Left lung (tissue), 10 donors: ENCODE results near the gene HMGN4. TPM values are rescaled to one million over a fixed set of nuclear protein-coding genes. Genes with fewer than 3 reads are reported as not detected.

Experiments used
- ATAC-seq: fragments of 200-7000 bp; cut with Tn5 transposase; one replicate; pipeline ENCODE4 v1.9.1; 2020; ENCODE audit warnings: moderate library complexity
- DNase-seq, 4 donors: peaks; one replicate each; pipeline ENCODE4 v3.0.0-alpha.2; 2013 to 2020
- H3K27ac ChIP-seq, 2 donors: fragments of 200-600 bp; sonication (generic) in 1 of 2; one replicate each; pipeline versions ENCODE4 v1.5.0 to v1.8.0; 2020 to 2021
- H3K27me3 ChIP-seq, 2 donors: fragments of 200-600 bp; sonication (generic) in 1 of 2; one replicate each; pipeline versions ENCODE4 v1.5.0 to v1.8.0; 2020 to 2021
- H3K36me3 ChIP-seq, 2 donors: fragments of 200-600 bp; sonication (generic) in 1 of 2; one replicate each; pipeline versions ENCODE4 v1.5.0 to v1.8.0; 2020 to 2021
- H3K4me1 ChIP-seq, 2 donors: fragments of 200-600 bp; one replicate each; pipeline ENCODE4 v1.8.0; 2021
- H3K4me3 ChIP-seq, 2 donors: fragments of 200-600 bp; sonication (generic) in 1 of 2; one replicate each; pipeline versions ENCODE4 v1.5.0 to v1.8.0; 2020 to 2021; ENCODE audit warnings: mild to moderate bottlenecking in 1 of 2
- H3K9me3 ChIP-seq, 2 donors: fragments of 200-600 bp; sonication (generic) in 1 of 2; one replicate each; pipeline versions ENCODE4 v1.5.0 to v1.8.0; 2020 to 2021
- intact Hi-C, 2 donors: fragments of 100-400 bp; cut with DNase I; formaldehyde crosslinking; loops; one replicate each; pipeline versions ENCODE4 v1.11.2 to v1.14.2; 2022
- polyA plus RNA-seq, 6 donors: library from polyadenylated mRNA; unstranded; fragments of 120-200 nt; gene quantifications; one replicate each; pipeline ENCODE4 v1.2.1, GENCODE V29; 2013; ENCODE audit not compliant: insufficient read length in 6 of 6
- total RNA-seq, 2 donors: library from RNA; stranded (reverse); fragmentation: NEBNext Ultra II Directional; extraction: Animal tissue kit (Norgen Biotek cat#: 25700); gene quantifications; one replicate each; pipeline ENCODE4 v1.2.1, GENCODE V29; 2021
- TF ChIP-seq, protein P1 (sequence below), 2 donors: fragments of 200-600 bp; sonication (generic) in 1 of 2; IDR thresholded peaks; one replicate each; pipeline versions ENCODE4 v1.5.0 to v1.8.0; 2021; ENCODE audit warnings: antibody characterized with exemption in 2 of 2
- donor health status: DM: no; HTN: yes; CAD: no.
- donor health status: DM: no; HTN: no; CAD: no.

The HMGN4 gene
- total and polyA plus RNA-seq, 8 donors: 41.2 to 83.1 (median 76.2) TPM

DNA sequence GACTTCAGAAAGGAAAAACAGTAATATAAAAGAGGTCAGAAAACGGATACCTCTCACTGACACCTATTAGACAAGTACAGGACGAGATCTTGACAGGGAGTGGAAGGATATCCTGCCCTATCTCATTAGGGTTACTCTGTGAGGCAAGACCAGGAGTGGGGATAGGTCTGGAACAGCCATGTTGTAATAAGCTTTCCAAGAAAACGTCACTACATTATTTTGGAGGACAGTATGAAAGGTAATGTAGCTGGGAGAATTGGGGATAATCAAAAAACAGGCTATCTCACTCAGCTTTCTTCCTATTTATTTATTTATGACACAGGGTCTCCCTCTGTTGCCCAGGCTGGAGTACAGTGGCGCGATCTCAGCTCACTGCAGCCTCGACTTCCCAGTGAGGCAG is 25.3 kb downstream of the HMGN4 start:
- Histone ChIP-seq H3K4me1 (peaks cover 0 to 5% of the 10 kb centered on the region in 2 donors), H3K27ac (no peak overlapping the region), H3K36me3 (no peaks in the 10 kb centered on the region), H3K27me3 (no peaks in the 10 kb centered on the region), H3K9me3 (no peaks in the 10 kb centered on the region), H3K4me3 (no peak overlapping the region)
- ATAC-seq (no peak), DNase-seq (no peak)
- intact Hi-C loops: no loop called here
- TF ChIP-seq, protein P1, sequence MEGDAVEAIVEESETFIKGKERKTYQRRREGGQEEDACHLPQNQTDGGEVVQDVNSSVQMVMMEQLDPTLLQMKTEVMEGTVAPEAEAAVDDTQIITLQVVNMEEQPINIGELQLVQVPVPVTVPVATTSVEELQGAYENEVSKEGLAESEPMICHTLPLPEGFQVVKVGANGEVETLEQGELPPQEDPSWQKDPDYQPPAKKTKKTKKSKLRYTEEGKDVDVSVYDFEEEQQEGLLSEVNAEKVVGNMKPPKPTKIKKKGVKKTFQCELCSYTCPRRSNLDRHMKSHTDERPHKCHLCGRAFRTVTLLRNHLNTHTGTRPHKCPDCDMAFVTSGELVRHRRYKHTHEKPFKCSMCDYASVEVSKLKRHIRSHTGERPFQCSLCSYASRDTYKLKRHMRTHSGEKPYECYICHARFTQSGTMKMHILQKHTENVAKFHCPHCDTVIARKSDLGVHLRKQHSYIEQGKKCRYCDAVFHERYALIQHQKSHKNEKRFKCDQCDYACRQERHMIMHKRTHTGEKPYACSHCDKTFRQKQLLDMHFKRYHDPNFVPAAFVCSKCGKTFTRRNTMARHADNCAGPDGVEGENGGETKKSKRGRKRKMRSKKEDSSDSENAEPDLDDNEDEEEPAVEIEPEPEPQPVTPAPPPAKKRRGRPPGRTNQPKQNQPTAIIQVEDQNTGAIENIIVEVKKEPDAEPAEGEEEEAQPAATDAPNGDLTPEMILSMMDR (IDR thresholded peaks at IDR 0.05): no peak

DNA sequence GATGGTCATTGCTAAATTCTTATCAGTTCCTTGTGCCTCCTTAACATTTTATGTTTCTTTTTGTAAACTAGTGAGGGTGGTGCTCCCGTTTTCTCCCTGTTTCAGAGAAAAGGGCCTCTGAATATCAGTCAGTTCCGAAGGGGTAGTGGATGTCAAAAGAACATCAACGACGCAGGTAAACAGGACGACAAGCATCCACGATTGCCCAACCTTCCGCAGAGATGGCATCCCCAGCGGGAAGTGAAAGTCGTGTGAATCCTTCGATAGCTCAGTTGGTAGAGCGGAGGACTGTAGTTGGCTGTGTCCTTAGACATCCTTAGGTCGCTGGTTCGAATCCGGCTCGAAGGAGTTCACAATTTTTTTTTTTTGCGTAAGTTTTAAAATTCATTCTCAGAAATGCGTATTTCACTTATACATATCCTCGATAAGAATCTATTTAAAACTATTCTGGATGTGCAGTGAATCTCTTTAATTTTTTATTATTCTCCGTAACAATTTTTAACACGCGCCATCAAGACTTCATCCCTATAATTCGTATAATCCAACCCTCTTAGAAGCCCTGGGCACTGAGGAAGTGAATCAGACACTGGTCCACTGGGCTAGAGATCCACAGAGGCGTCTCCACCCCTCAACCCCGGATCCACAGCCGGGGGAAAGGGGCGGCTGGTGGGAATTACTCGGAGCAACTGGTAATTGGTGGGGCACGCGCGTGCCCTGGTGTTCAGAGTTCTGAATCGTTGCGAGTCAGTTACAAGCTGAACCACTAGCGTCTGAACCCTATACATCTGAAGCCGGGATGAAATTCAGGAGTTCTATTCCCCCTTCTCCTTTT is 30.7 kb downstream of the HMGN4 start:
- peak; percentile 82 to 96 (median 92) for DNase-seq
- H3K9me3 ChIP-seq: no peaks in the 10 kb centered on the region
- peak; percentile 79 for ATAC-seq
- H3K4me1 ChIP-seq: peaks cover 0 to 24% of the 10 kb centered on the region in 2 donors
- H3K27ac ChIP-seq: peak overlapping the region; percentile 37 to 64
- no peaks in the 10 kb centered on the region for H3K27me3 ChIP-seq
- peak overlapping the region; percentile 50 to 51 for H3K4me3 ChIP-seq
- intact Hi-C loops: no loop called here
- no peaks in the 10 kb centered on the region for H3K36me3 ChIP-seq
- TF ChIP-seq, protein P1 (IDR thresholded peaks at IDR 0.05): no peak

DNA sequence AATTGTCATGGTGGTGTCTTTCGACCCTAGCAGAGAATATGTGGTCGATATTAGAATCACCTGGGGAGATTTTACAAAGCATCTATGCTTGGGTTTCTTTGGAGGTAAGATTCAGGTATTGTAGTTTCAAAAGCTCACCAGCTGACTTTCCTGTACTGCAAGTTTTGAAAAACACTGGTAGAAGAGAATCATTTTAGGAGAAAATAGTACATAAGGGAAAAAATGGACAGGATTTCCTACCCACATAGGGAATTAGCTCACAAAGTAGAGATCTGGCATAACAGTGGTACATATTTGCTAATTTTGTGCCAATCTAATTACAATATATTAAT is 31.2 kb downstream of the HMGN4 start:
- Histone ChIP-seq H3K4me1 (peaks cover 0 to 24% of the 10 kb centered on the region in 2 donors), H3K27ac (peak overlapping the region in 1 of 2 donors; percentile 37), H3K9me3 (no peaks in the 10 kb centered on the region), H3K36me3 (no peaks in the 10 kb centered on the region), H3K27me3 (no peaks in the 10 kb centered on the region), H3K4me3 (peak overlapping the region in 1 of 2 donors; percentile 50)
- DNase-seq: no peak
- intact Hi-C loops: no loop called here
- ATAC-seq: no peak
- TF ChIP-seq, protein P1 (IDR thresholded peaks at IDR 0.05): no peak

DNA sequence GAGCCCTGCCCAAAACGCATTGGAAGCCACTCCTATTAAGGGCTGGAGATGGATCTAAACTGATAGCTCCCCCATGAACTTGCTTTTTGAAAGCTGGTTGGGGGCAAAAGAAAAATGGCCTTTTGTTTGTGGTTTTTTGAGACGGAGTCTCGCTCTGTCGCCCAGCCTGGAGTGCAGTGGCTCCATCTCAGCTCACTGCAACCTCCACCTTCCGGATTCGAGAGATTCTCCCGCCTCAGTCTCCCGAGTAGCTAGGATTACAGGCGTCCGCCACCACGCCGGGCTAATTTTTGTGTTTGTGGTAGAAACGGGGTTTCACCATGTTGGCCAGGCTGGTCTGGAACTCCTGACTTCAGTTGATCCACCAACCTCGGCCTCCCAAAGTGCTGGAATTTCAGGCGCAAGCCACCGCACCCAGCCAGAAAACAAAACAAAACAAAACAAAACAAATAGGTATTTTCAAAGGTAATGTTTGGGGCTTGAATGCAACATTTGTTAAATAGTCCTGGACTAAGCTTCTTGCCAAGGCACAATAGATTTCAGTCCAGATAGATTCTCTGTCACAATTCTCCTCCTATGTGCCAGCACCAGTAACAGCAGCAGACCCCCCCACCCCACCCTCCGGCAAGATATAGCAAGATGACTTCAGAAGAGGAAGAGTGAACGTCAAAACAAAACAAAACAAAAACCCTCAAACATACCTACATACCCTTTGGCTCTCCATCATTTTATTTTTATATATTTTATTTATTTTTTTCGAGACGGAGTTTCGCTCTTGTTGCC is 32.1 kb downstream of the HMGN4 start:
- Histone ChIP-seq H3K9me3 (no peaks in the 10 kb centered on the region), H3K27me3 (no peaks in the 10 kb centered on the region), H3K4me3 (no peak overlapping the region), H3K4me1 (peaks cover 0 to 24% of the 10 kb centered on the region in 2 donors), H3K27ac (no peak overlapping the region), H3K36me3 (no peaks in the 10 kb centered on the region)
- TF ChIP-seq, protein P1 (IDR thresholded peaks at IDR 0.05): no peak
- intact Hi-C loops: no loop called here
- ATAC-seq (no peak), DNase-seq (no peak)
